Calu3 (cell line): ENCODE measurements around the gene CHD2. TPM values are rescaled to one million over a fixed set of nuclear protein-coding genes. Genes with fewer than 3 reads are reported as not detected.

Experiments used
- BruUV-seq: library from RNA; stranded (reverse); fragments of 400-500 nt; replicated peaks from 2 replicates; lab custom pipeline; 2021; lab: Mats Ljungman, UMichigan
- CTCF ChIA-PET: fragments of 300-600 bp; sonication (Branson Sonifier 250); formaldehyde crosslinking; loops from one replicate; lab custom pipeline; 2022; ENCODE audit warnings: antibody characterized with exemption; lab: Charles Lee
- DNase-seq: peaks from one replicate; pipeline ENCODE4 v3.0.0; 2022
- H3K27ac Mint-ChIP-seq: one replicate; pipeline ENCODE4 v1.8.0; 2022; ENCODE audit warnings: mixed read lengths; ENCODE audit not compliant: unreplicated experiment
- H3K27me3 Mint-ChIP-seq: one replicate; pipeline ENCODE4 v1.8.0; 2022; ENCODE audit warnings: mixed read lengths; ENCODE audit not compliant: unreplicated experiment
- H3K36me3 Mint-ChIP-seq: one replicate; pipeline ENCODE4 v1.8.0; 2022; ENCODE audit warnings: mild to moderate bottlenecking, moderate library complexity, mixed read lengths; ENCODE audit not compliant: insufficient read depth, unreplicated experiment
- H3K4me1 Mint-ChIP-seq: one replicate; pipeline ENCODE4 v1.8.0; 2022; ENCODE audit warnings: mild to moderate bottlenecking, low read depth, mixed read lengths; ENCODE audit not compliant: unreplicated experiment
- H3K4me3 Mint-ChIP-seq: one replicate; pipeline ENCODE4 v1.8.0; 2022; ENCODE audit warnings: mild to moderate bottlenecking, low read depth, moderate library complexity, mixed read lengths; ENCODE audit not compliant: unreplicated experiment
- H3K9me3 Mint-ChIP-seq: one replicate; pipeline ENCODE4 v1.8.0; 2022; ENCODE audit warnings: low read depth, mixed read lengths; ENCODE audit not compliant: unreplicated experiment
- intact Hi-C: fragments of 100-400 bp; cut with micrococcal nuclease; formaldehyde crosslinking; loops from one replicate; pipeline ENCODE4 v1.10.0; 2022; ENCODE audit not compliant: unreplicated experiment
- total RNA-seq: library from RNA; stranded (reverse); gene quantifications from 2 replicates; pipeline ENCODE4 v1.2.3, GENCODE V29; 2022
- TF ChIP-seq, protein P1 (sequence below): fragments of 200-600 bp; IDR thresholded peaks from one replicate; pipeline ENCODE4 v1.8.0; 2022; ENCODE audit warnings: antibody characterized with exemption; ENCODE audit not compliant: unreplicated experiment

CHD2 gene
- total RNA-seq, 1 experiment from 2014 or later = 140 TPM

DNA sequence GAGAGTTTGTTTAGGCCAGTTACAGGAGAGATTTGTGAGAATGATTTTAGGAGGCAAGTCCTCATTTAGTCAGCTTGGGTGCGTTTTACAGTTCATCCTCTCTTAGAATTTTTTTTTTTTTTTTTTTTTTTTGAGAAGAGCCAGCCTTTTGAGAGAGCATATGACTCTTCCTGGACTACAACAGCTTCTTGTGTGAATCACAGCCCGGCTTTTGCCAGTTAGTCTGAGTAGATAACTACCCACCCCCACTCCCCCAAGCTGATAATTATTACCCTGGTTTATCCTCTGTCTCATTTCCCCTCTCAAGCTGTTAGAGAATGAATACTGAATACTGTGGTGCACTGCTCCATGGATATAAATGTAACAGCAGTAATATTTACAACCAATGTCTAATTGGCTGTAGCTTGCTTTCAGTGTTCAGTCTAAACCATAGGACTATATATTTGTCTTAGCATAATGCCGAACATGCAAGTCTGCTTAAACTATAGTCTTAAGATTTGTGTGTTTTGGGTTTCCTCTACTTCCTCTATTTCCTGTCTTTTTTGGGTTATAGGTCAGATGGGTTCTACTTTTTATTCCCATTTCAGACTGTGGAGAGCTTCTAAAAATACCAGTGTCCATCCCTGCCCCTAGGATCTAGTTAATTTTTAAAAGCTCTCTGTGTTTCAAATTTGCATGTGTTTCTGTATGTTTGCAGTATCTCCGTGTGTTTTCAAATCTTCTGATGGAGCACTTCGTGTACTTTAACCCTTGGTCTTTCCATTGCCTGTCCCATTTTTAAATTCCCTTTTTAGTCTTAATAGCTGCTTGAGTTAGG, 8.0 kb downstream of the CHD2 start:
- H3K9me3 Mint-ChIP-seq = no peaks in the 10 kb centered on the region
- peaks cover 89% of the 10 kb centered on the region for H3K36me3 Mint-ChIP-seq
- peak overlapping the region; percentile 100 for H3K27ac Mint-ChIP-seq
- no peaks in the 10 kb centered on the region for H3K27me3 Mint-ChIP-seq
- BruUV-seq = no TSS peak
- H3K4me3 Mint-ChIP-seq = peak overlapping the region; percentile 80
- intact Hi-C loops = loop anchor here (2.0 kb wide), 1 partner anchor 13 kb away; no protein-coding TSS in a partner anchor
- CTCF ChIA-PET = interaction anchor here (0.6 to 3.7 kb wide), 14 partner anchors 8 to 1983 kb away, joined by 3 to 24 read pairs (median 6); no protein-coding TSS in a partner anchor
- DNase-seq = peak; percentile 29
- TF ChIP-seq, protein P1, sequence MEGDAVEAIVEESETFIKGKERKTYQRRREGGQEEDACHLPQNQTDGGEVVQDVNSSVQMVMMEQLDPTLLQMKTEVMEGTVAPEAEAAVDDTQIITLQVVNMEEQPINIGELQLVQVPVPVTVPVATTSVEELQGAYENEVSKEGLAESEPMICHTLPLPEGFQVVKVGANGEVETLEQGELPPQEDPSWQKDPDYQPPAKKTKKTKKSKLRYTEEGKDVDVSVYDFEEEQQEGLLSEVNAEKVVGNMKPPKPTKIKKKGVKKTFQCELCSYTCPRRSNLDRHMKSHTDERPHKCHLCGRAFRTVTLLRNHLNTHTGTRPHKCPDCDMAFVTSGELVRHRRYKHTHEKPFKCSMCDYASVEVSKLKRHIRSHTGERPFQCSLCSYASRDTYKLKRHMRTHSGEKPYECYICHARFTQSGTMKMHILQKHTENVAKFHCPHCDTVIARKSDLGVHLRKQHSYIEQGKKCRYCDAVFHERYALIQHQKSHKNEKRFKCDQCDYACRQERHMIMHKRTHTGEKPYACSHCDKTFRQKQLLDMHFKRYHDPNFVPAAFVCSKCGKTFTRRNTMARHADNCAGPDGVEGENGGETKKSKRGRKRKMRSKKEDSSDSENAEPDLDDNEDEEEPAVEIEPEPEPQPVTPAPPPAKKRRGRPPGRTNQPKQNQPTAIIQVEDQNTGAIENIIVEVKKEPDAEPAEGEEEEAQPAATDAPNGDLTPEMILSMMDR = no peak
- peaks cover 72% of the 10 kb centered on the region for H3K4me1 Mint-ChIP-seq

DNA sequence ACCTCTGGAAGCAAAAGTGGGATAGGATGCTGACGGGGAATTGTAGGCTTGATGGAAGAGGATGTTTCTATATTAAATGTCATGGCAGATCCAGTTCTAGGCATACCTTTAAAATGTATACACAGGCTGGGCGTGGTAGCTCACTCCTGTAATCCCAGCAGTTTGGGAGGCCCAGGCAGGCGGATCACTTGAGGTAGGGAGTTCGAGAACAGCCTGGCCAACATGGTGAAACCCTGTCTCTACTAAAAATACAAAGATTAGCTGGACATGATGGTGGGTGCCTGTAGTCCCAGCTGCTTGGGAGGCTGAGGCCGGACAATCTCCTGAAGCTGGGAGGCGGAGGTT, 8.6 kb downstream of the CHD2 start:
- TF ChIP-seq, protein P1 = no peak
- peaks cover 75% of the 10 kb centered on the region for H3K4me1 Mint-ChIP-seq
- CTCF ChIA-PET = interaction anchor here (0.6 to 3.7 kb wide), 5 partner anchors 9 to 1984 kb away, joined by 3 to 16 read pairs (median 5); no protein-coding TSS in a partner anchor
- H3K27ac Mint-ChIP-seq = peak overlapping the region; percentile 100
- BruUV-seq = no TSS peak
- intact Hi-C loops = no loop called here
- no peaks in the 10 kb centered on the region for H3K27me3 Mint-ChIP-seq
- peaks cover 89% of the 10 kb centered on the region for H3K36me3 Mint-ChIP-seq
- DNase-seq = no peak
- no peaks in the 10 kb centered on the region for H3K9me3 Mint-ChIP-seq
- peak overlapping the region; percentile 80 for H3K4me3 Mint-ChIP-seq

DNA sequence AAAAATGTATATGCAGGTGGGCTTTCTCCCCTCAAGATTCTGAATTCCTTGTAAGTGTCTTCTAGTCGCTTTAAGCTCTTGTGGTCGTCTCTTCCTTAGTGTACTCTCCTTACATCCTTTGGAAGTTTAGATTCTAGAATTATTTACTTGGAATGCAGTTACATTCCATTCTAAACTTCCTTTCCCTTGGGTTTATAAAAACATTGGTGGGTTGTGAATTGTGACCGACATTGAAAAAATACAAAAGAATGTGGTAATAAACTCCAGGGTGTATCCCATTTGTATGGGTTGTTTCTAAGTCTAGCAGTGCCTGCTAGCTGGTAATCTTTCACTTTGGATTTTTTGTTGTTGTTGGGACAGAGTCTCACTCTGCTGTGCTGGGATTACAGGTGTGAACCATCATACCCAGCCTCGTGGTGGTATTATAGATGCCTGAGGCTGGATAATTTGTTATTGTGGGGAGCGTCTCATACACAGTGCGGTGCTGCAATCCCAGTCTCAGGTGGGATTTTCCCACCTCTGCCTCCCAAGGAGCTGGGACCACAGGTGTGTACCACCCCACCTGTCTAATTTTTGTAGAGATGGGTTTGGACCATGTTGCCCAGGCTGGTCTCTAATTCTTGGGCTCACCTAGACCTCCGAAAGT, 9.1 kb downstream of the CHD2 start:
- intact Hi-C loops = no loop called here
- CTCF ChIA-PET = interaction anchor here (0.6 to 3.7 kb wide), 3 partner anchors 10 to 112 kb away, joined by 3 to 16 read pairs (median 5); no protein-coding TSS in a partner anchor

DNA sequence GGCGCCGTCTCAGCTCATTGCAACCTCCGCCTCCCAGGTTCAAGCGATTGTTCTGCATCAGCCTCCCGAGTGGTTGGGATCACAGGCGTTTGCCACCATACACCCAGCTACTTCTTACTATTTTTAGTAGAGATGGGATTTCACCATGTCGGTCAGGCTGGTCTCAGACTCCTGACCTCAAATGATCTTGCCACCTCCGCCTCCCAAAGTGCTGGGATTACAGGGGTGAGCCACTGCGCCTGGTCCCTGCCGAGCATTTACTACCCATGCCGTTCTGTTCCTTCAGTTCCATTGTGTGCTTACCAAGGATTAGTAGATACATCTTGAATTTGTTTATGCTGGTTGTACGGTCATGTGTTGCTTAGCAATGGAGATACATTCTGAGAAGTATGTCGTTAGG, 10.3 kb downstream of the CHD2 start:
- BruUV-seq = no TSS peak
- DNase-seq = no peak
- CTCF ChIA-PET = no interaction called here
- TF ChIP-seq, protein P1 = no peak
- no peaks in the 10 kb centered on the region for H3K9me3 Mint-ChIP-seq
- intact Hi-C loops = no loop called here
- peak overlapping the region; percentile 44 for H3K27ac Mint-ChIP-seq
- peaks cover 84% of the 10 kb centered on the region for H3K36me3 Mint-ChIP-seq
- H3K4me1 Mint-ChIP-seq = peaks cover 86% of the 10 kb centered on the region
- H3K4me3 Mint-ChIP-seq = no peak overlapping the region
- H3K27me3 Mint-ChIP-seq = no peaks in the 10 kb centered on the region

More for the DNA sequence above, 9.1 kb downstream of the CHD2 start:
- peak overlapping the region; percentile 100 for H3K27ac Mint-ChIP-seq
- no TSS peak for BruUV-seq
- TF ChIP-seq, protein P1 = no peak
- H3K27me3 Mint-ChIP-seq = no peaks in the 10 kb centered on the region
- DNase-seq = no peak
- peaks cover 75% of the 10 kb centered on the region for H3K4me1 Mint-ChIP-seq
- peak overlapping the region; percentile 80 for H3K4me3 Mint-ChIP-seq
- peaks cover 87% of the 10 kb centered on the region for H3K36me3 Mint-ChIP-seq
- no peaks in the 10 kb centered on the region for H3K9me3 Mint-ChIP-seq
